Right hindlimb (tissue), 1 donor: ENCODE measurements around the gene OTOGL.
"Not testable (repeated sequence)": the region's sequence is repeated elsewhere in the genome, so short reads cannot be mapped to it uniquely, and the experiment has no call there.

Source experiments
- DNase-seq: peaks from one replicate; pipeline ENCODE4 v3.0.0-alpha.2; 2018

The OTOGL gene

DNA sequence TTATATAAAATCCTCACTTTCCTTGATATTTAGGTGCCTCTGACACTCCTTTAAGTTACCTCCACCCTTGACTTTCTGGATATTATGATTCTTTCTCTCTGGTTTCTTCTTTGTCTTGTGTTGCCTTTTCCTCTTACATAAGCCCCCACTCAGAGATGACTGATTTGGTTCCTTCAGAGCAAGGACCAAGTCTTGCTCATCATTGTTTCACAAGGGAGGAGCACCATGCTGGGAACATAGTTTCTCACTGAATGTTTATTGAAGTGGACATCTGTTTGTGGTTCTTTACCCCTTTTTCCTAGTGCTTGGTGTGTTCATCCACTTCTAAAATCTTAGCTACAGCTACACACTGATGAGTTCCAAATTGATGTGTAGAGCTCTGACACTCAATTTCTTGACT is 183.4 kb downstream of the OTOGL start:
- DNase-seq: no peak

- DNase-seq: no peak
Measured at GRCh38 chr12:80291108-80291754, 191.9 kb downstream of the OTOGL start.

DNA sequence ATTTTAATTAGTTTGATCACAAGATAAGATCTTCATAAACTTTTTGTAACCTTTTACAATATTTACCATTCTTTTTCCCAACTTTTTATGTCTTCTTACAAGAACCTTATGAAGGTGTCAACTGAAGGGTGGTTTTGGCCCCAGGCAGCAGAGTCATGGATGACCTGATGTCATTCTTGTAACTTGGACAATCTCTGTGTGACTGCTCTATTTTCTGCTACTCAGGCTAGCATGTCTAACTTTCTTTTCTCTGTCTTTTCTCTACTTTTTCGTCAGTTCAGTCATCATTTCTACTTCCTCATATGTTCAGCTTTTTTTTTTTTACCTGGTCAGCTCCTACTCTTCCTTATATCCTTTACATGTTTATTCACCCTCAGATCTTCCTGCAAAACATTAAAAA is 194.0 kb downstream of the OTOGL start:
- DNase-seq: no peak

DNA sequence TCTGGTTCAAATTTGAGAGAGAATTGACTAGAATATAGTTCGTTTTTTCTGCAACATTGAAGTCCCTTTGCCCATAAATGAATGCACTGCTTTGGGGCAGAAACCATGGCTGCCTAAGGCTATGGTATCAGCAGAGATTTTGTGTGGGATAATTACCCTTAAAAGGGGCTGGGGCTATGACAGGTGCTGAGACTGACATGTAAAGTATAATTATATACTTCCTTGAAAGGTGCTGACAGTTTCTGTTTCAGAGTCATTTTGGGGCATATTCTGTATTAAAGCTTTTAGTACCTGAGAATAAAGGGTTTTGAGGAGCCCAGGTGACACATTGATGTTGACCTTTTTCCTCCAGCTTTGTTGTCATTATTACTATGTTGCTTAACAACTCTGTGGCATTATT is 194.4 kb downstream of the OTOGL start:
- no peak for DNase-seq

GRCh38 chr12:80299219-80299618 is 199.9 kb downstream of the OTOGL start:
- DNase-seq: no peak

- no peak for DNase-seq
Measured at GRCh38 chr12:80299976-80300375, 200.6 kb downstream of the OTOGL start.

- DNase-seq: not testable (repeated sequence)
Measured at GRCh38 chr12:80307436-80307835, 208.1 kb downstream of the OTOGL start.

DNA sequence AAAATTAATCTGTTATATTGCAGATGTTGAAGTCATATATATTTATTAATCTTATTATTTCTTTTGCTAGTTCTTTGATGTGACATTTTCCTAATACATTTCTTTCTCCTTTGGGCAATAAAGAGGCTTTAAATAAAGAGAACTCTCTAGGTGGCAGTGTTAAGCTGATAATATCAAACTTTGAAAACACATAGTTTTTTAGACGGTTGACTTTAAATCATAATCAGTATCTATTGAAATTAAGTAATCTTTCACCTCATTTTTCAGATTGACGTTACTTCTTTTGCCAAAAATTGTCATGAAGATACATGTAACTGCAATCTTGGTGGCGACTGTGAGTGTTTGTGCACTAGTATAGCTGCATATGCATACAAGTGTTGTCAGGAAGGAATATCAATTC is 213.9 kb downstream of the OTOGL start:
- DNase-seq: no peak

DNA sequence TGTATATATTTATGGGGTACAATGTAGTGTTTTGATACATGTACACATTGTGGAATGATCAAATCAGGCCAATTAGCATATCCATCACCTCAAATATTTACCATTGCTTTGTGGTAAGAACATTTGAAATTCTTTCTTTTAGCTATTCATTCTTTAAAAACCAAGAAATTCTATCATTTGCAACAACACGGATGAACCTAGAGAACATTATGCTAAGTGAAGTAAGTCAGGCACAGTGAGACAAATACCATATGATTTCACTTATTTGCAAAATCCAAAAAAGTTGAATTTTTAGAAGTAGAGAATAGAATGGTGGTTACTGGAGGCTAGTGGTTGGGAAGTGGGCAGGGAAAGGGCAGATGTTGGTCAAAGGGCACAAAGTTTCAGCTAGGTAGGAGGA is 215.4 kb downstream of the OTOGL start:
- DNase-seq: no peak

DNA sequence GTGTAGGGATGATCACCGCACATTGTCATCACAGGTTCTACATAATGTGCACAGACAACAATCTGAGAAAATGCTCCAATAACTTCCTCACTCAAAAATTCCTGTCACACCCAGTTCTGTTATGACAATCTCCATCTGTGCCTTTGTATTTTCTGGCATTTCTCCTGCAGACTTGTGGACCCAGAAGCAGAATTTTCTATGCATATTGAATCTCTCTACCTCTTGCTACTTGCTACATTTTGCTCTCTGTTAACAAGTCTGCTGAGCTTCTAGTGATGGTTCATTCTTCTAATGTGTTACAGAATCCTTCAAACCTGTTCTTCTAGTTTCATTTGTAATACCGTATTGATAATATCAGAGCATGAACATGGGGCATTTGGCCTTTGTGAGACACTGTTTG is 216.9 kb downstream of the OTOGL start:
- DNase-seq: no peak

DNA sequence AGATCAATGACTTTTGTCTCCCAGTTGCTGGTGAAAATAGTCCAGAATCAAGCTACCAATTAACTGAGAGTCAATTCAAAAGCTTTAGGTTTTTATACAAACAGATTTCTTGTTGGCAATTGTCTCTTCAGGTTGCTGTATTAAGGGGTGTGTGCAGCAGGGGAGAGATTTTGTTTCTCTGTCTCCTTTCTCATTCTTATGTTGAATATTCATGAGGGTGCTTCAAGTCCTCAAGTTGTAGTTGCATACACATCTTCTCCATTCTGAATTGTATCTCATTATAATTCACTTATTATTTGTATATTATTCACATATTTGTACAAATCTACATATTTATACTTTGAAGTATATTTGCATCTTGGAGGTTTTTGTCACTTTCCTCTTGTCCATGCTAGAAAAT is 218.0 kb downstream of the OTOGL start:
- no peak for DNase-seq

- no peak for DNase-seq
Measured at GRCh38 chr12:80317899-80318298, 218.6 kb downstream of the OTOGL start.

DNA sequence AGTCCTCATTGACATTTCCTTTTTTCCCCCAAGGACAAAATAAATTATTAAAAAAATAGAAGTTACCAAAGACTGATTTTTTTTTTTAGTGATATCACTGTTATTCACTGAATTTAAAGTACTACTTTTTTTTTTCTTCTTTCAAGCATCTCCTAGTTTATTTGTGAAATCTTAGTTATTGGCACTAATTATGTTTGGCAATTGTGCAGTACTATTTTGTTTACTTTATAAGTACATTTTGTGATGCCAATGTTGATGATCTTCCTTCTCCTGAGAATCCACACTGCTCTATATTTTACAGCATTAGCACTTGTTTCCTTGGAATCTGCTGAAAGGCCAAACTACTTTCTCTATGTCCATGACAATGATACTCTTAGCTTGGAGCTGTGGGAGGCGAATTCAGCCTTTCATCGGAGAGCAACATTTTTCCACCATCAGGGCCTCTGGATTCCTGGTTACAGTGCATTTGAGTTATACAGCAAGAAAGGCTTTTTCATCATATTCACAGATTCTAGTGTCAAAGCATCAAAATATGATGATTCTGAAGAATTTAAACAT is 220.9 kb downstream of the OTOGL start:
- no peak for DNase-seq

GRCh38 chr12:80321653-80322052 is 222.3 kb downstream of the OTOGL start:
- no peak for DNase-seq

- DNase-seq: no peak
Measured at GRCh38 chr12:80325167-80325959, 226.0 kb downstream of the OTOGL start.

- DNase-seq: no peak
Measured at GRCh38 chr12:80332827-80333226, 233.5 kb downstream of the OTOGL start.

DNA sequence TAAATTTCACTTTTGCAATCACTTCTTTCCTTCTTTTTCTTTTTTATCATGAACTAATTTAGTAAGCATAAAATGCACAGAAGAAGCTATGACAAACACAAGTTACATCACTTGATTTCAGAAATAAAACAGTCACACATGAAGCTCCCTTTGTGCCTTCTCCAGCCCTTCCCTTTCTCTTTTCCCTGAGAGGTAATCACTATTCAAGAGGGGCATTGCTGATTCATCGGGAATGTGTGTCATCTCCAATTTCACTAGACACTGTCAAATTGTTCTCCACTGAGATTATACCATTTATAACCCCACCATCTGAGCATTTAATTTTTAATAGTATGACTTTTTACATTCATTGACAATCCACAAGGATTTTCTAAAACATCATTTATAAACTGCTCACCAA is 253.1 kb downstream of the OTOGL start:
- DNase-seq: no peak

DNA sequence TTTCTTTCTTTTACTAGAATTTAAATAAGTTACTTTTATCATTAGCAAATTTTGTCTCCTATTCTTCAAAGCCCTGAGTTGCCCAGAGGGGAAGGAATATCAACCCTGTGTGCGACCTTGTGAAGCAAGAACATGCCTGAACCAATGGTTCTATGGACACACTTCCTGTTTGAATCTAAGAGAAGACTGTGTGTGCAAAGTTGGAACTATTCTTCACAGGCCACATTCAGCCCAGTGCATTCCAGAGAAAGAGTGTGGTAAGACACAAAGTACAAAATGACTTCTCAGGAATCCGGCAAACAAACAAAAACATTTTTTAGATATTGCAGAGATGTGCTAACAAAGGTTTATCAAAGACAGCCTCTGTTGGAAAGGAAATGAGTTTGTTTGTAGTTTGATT is 253.9 kb downstream of the OTOGL start:
- DNase-seq: no peak

GRCh38 chr12:80356097-80356496 is 256.8 kb downstream of the OTOGL start:
- no peak for DNase-seq

DNA sequence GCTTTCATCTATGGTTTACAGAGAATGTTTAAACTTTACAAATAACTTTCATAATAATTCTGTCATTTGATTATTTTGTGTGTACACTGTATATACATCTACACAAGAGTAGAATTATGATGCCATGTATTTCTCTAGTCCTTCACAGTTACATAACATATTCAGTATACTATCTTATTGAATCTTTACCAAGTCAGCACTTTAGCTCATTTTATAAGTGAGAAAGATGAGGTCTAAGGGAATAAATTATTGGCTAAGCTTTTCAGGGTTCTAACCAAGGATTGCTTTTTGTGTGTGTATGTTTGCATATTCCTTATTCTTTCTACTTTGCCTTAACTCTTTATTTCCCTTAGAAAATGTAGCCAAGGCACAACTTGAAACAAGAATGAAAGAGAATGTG is 260.4 kb downstream of the OTOGL start:
- DNase-seq: no peak

- no peak for DNase-seq
Measured at GRCh38 chr12:80364056-80364455, 264.7 kb downstream of the OTOGL start.

- DNase-seq: no peak
Measured at GRCh38 chr12:80373666-80374065, 274.3 kb downstream of the OTOGL start.

DNA sequence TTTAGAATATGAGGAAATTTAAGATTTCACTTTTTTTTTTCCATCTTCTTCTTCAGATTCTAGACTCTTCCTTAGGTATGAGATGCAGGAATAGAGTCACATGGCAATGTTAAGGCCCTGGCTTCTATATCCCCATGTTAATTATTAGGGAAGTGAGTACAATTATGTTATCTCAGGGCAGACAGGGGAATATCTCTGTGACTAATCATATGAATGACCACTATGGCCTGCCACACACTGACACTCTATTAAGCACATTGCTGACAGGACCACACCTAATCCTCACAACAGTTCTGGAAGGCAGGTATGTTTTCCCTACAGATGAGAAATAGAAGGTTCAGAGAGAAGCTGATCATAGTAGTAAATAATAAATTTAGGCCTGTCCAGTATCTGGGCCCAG is 275.3 kb downstream of the OTOGL start:
- DNase-seq: no peak

DNA sequence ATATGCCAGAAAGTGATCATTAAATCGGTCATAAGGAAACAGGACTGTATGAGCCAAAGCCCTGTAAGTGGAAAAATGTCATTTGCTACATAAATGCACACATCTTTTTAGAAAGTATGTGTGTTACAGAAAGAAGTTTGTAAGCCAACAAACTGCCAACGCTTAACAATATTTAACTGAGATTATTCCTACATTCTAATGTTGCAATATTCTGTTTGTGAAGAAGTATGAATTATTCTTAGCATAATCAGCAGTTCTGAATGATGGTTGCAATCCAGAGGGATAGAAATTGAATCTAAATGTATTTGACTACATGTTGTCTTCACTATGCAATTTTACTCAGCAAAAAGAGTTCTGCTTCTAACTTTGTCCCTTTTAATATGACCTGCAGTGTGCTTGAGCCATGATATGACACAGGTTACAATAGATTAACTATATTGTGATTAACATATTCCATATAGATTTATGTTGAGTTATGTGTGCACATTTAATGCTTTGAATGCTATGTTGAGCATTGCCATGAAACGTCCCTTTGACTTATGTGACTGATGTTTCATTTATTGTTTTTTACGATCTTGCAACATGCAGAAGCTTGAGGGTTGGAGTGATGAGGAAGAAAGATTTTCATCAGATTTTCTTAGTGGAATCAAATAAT is 277.9 kb downstream of the OTOGL start:
- no peak for DNase-seq
